ENCODE measurements around the gene PCDHGB1. TPM values are rescaled to one million over a fixed set of nuclear protein-coding genes. Genes with fewer than 3 reads are reported as not detected.
"Not testable (repeated sequence)": the region's sequence is repeated elsewhere in the genome, so short reads cannot be mapped to it uniquely, and the experiment has no call there.

The PCDHGB1 gene
- total and polyA plus RNA-seq, 2 donors (not counting 3 experiments of a cell fraction or from before 2014, with no cell fraction given) = 0.39 to 0.62 TPM

DNA sequence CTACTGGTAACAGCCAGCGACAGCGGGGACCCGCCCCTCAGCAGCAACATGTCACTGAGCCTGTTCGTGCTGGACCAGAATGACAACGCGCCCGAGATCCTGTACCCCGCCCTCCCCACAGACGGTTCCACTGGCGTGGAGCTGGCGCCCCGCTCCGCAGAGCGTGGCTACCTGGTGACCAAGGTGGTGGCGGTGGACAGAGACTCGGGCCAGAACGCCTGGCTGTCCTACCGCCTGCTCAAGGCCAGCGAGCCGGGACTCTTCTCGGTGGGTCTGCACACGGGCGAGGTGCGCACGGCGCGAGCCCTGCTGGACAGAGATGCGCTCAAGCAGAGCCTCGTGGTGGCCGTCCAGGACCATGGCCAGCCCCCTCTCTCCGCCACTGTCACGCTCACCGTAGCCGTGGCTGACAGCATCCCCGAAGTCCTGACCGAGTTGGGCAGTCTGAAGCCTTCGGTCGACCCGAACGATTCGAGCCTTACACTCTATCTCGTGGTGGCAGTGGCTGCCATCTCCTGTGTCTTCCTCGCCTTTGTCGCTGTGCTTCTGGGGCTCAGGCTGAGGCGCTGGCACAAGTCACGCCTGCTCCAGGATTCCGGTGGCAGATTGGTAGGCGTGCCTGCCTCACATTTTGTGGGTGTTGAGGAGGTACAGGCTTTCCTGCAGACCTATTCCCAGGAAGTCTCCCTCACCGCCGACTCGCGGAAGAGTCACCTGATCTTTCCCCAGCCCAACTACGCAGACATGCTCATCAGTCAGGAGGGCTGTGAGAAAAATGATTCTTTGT lies 44.7 kb downstream of the PCDHGB1 start:
- H4K20me1 ChIP-seq (replicated peaks; ENCODE audit: control insufficient read depth, extremely low read depth, insufficient read depth, low read length); H3K4me2 ChIP-seq (ENCODE audit: insufficient read depth, low read length); H3K9me1 ChIP-seq (replicated peaks; ENCODE audit: control insufficient read depth, extremely low read depth, insufficient read depth, low read length); FAIRE-seq; dilution Hi-C loops (cut with MboI; ENCODE audit: extremely low pct_ligation_motif_present, low sequenced_read_pairs); POLR2A ChIA-PET; H2AFZ ChIP-seq (ENCODE audit: low read depth, low read length); H3K79me2 ChIP-seq (ENCODE audit: control insufficient read depth, insufficient read depth, low read length); BruUV-seq (replicated peaks); H3K4me1 ChIP-seq (ENCODE audit: control insufficient read depth, extremely low read depth, insufficient read depth, low read length); H3K27ac ChIP-seq (ENCODE audit: insufficient read depth, low read depth, low read length); intact Hi-C loops (cut with micrococcal nuclease); H3K36me3 ChIP-seq (ENCODE audit: control insufficient read depth in 2 of 2, extremely low read depth in 1 of 2, insufficient read depth in 2 of 2, low read length in 2 of 2); DNase-seq (ENCODE audit: low read depth, low spot score); H3K9ac ChIP-seq (replicated peaks; ENCODE audit: extremely low read depth, insufficient read depth, low read length); H3K4me3 ChIP-seq (replicated peaks in 1 of 3; ENCODE audit: insufficient read depth in 1 of 3, low read depth in 1 of 3, low read length in 3 of 3); H3K9me3 ChIP-seq (replicated peaks; ENCODE audit: control insufficient read depth, insufficient read depth, low read length): not testable (repeated sequence)
- CTCF ChIA-PET = interaction anchor here (1.0 to 3.5 kb wide), 3 partner anchors 13 to 171 kb away, joined by 3 to 21 read pairs (median 3); partner anchors contain the start of genes PCDHB14 and PCDHGA7
- H3K27me3 ChIP-seq (ENCODE audit: control insufficient read depth in 2 of 2, insufficient read depth in 2 of 2, low read length in 2 of 2) = peaks cover 32 to 81% of the 10 kb centered on the region in 2 experiments

DNA sequence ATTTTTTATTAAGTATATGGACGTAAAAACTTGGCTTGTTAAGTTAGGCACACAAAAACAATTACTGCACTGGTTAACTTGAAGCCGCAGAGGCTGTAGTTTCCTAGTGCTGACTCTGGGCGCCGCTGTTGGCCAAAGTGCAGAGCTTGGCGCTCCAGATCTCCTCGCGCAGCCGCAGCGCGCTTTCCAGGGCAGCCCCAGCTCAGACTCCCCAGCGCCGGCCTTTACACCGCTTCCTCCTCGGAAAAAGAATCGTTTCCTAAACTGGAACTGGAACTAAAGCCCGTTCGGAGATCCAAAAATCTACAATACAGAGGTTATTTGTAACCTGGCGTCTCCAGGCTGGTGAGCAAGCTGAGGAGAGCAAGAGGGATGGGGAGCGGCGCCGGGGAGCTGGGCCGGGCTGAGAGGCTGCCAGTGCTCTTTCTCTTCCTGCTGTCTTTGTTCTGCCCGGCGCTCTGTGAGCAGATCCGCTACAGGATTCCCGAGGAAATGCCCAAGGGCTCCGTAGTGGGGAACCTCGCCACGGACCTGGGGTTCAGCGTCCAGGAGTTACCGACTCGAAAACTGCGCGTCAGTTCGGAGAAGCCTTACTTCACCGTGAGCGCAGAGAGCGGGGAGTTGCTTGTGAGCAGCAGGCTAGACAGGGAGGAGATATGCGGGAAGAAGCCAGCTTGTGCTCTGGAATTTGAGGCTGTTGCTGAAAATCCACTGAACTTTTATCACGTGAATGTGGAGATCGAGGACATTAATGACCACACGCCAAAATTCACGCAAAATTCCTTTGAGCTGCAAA lies 48.1 kb downstream of the PCDHGB1 start, which contains the start of gene PCDHGB5:
Gene PCDHGB5, plus strand, starts transcription at position 192 of the 796 bp plus-strand sequence. Its CDS starts 181 bp downstream, at position 373.
- H3K4me2 ChIP-seq (ENCODE audit: insufficient read depth, low read length) = peak within 1 kb of the TSS; percentile 5
- DNase-seq (ENCODE audit: low read depth, low spot score) (peak; percentile 44), FAIRE-seq (peak; percentile 85)
- TF ChIP-seq, protein P1, sequence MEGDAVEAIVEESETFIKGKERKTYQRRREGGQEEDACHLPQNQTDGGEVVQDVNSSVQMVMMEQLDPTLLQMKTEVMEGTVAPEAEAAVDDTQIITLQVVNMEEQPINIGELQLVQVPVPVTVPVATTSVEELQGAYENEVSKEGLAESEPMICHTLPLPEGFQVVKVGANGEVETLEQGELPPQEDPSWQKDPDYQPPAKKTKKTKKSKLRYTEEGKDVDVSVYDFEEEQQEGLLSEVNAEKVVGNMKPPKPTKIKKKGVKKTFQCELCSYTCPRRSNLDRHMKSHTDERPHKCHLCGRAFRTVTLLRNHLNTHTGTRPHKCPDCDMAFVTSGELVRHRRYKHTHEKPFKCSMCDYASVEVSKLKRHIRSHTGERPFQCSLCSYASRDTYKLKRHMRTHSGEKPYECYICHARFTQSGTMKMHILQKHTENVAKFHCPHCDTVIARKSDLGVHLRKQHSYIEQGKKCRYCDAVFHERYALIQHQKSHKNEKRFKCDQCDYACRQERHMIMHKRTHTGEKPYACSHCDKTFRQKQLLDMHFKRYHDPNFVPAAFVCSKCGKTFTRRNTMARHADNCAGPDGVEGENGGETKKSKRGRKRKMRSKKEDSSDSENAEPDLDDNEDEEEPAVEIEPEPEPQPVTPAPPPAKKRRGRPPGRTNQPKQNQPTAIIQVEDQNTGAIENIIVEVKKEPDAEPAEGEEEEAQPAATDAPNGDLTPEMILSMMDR (IDR thresholded peaks at IDR 0.05; ENCODE audit: extremely low read depth in 1 of 2, insufficient read depth in 1 of 2, low read depth in 1 of 2, low read length in 2 of 2) = peak; percentile 59 to 62
- H3K36me3 ChIP-seq (ENCODE audit: control insufficient read depth in 2 of 2, extremely low read depth in 1 of 2, insufficient read depth in 2 of 2, low read length in 2 of 2); dilution Hi-C loops (cut with MboI; ENCODE audit: extremely low pct_ligation_motif_present, low sequenced_read_pairs); H4K20me1 ChIP-seq (replicated peaks; ENCODE audit: control insufficient read depth, extremely low read depth, insufficient read depth, low read length); H3K79me2 ChIP-seq (ENCODE audit: control insufficient read depth, insufficient read depth, low read length); intact Hi-C loops (cut with micrococcal nuclease); H3K9me1 ChIP-seq (replicated peaks; ENCODE audit: control insufficient read depth, extremely low read depth, insufficient read depth, low read length); H3K9me3 ChIP-seq (replicated peaks; ENCODE audit: control insufficient read depth, insufficient read depth, low read length); H3K4me1 ChIP-seq (ENCODE audit: control insufficient read depth, extremely low read depth, insufficient read depth, low read length); H2AFZ ChIP-seq (ENCODE audit: low read depth, low read length); H3K27ac ChIP-seq (ENCODE audit: insufficient read depth, low read depth, low read length): not testable (repeated sequence)
- peak within 1 kb of the TSS in 1 of 3 experiments; percentile 23 for H3K4me3 ChIP-seq (replicated peaks in 1 of 3; ENCODE audit: insufficient read depth in 1 of 3, low read depth in 1 of 3, low read length in 3 of 3)
- CTCF ChIA-PET = interaction anchor here (0.6 to 3.5 kb wide), 25 partner anchors 8 to 169 kb away, joined by 3 to 45 read pairs (median 9); partner anchors contain the start of genes PCDHGA10, PCDHGA11, PCDHGA12 and PCDHGA2
- H3K9ac ChIP-seq (replicated peaks; ENCODE audit: extremely low read depth, insufficient read depth, low read length) = peak within 1 kb of the TSS; percentile 6
- BruUV-seq (replicated peaks) = TSS peak; percentile 48
- POLR2A ChIA-PET = interaction anchor here (1.5 kb wide), 1 partner anchor 166 kb away, joined by 3 read pairs; no protein-coding TSS in a partner anchor
- H3K27me3 ChIP-seq (ENCODE audit: control insufficient read depth in 2 of 2, insufficient read depth in 2 of 2, low read length in 2 of 2) = peaks cover 34 to 69% of the 10 kb centered on the region in 2 experiments

All from endothelial cell of umbilical vein (primary cell).